Measurements from ENCODE around the gene UGT1A5. TPM values are rescaled to one million over a fixed set of nuclear protein-coding genes. Genes with fewer than 3 reads are reported as not detected.

The UGT1A5 gene
- total and polyA plus RNA-seq, 2 of the 8 experiments (the other 6 are each of a cell fraction or from before 2014, with no cell fraction given), result not detected

DNA sequence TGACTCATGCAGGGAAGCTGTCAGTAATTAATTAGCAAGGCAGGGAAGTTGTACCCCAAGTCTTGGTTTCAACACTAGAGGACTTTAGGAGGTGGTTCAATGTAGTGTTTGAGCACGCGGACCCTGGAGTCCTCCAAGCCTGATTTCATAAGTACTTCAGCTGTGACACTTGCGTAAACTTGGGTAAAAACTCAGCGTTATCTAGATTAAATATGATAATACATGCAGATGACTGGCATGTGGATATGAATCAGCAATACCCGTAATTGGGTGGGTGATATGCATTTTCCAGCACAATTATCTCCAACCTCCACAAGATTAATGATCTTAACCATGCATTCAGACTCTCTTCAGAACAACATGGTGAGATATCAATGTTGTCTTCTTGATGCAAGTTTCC lies 25.8 kb upstream of the UGT1A5 start:
- FAIRE-seq (no peak), DNase-seq (ENCODE audit: low read depth in 1 of 2, low spot score in 2 of 2) (no peak)
- H3K23me2 ChIP-seq (ENCODE audit: low read depth, low read length), result peaks cover 2% of the 10 kb centered on the region; the same call in 1 of the 2 replicates
- H3K4me2 ChIP-seq (ENCODE audit: insufficient read depth in 1 of 2, low read depth in 2 of 2, low read length in 2 of 2), result no peak overlapping the region
- no peak overlapping the region for H3K14ac ChIP-seq (ENCODE audit: insufficient read length)
- no peak overlapping the region for H2BK120ac ChIP-seq (replicated peaks; ENCODE audit: low read depth, low read length)
- H4K20me1 ChIP-seq (replicated peaks in 1 of 2; ENCODE audit: control insufficient read depth in 1 of 2, insufficient read depth in 2 of 2, low read length in 2 of 2), result no peaks in the 10 kb centered on the region
- no peak overlapping the region for H3K23ac ChIP-seq (ENCODE audit: insufficient read length)
- H3K4me1 ChIP-seq (replicated peaks in 1 of 4; ENCODE audit: control insufficient read depth in 3 of 4, insufficient read depth in 4 of 4, low read length in 3 of 4), result peaks cover 0 to 7% (median 2%) of the 10 kb centered on the region in 4 experiments; a peak in 1 of 7 replicates
- no peak overlapping the region for H2BK15ac ChIP-seq (ENCODE audit: low read length)
- no peaks in the 10 kb centered on the region for H3K79me1 ChIP-seq (ENCODE audit: low read depth, low read length)
- H3K9me3 ChIP-seq (ENCODE audit: insufficient read depth in 2 of 2, low read depth in 1 of 2, low read length in 1 of 2), result no peaks in the 10 kb centered on the region
- no peak overlapping the region for H2BK20ac ChIP-seq (ENCODE audit: low read length)
- H3K9ac ChIP-seq (replicated peaks in 1 of 4; ENCODE audit: extremely low read depth in 1 of 4, low read depth in 3 of 4, low read length in 3 of 4), result no peak overlapping the region
- H3K27ac ChIP-seq (ENCODE audit: low read depth, low read length), result no peak overlapping the region
- CTCF ChIA-PET (ENCODE audit: partially characterized antibody), result no interaction called here
- no peaks in the 10 kb centered on the region for H3K36me3 ChIP-seq (ENCODE audit: control insufficient read depth in 2 of 4, insufficient read depth in 4 of 4, low read length in 3 of 4)
- no peak overlapping the region for H4K5ac ChIP-seq (ENCODE audit: insufficient read length, low read depth, low read length)
- H2AFZ ChIP-seq (ENCODE audit: low read length), result no peak overlapping the region
- no peak overlapping the region for H2BK12ac ChIP-seq (ENCODE audit: low read depth, low read length)
- no peak overlapping the region for H4K8ac ChIP-seq (ENCODE audit: extremely low read depth, insufficient read depth, low read length)
- 84% methylated on average over 5 of the region's 5 CpGs; no CpG with 5 or more reads in 1 of the 2 experiments for WGBS, 2 experiments (ENCODE audit: extremely low coverage in 1 of 2, insufficient coverage in 1 of 2, insufficient read length in 1 of 2, insufficient replicate concordance in 2 of 2, low coverage in 1 of 2, low lambda C conversion rate in 2 of 2, missing lambda C conversion rate in 1 of 2)
- H3K4me3 ChIP-seq (ENCODE audit: extremely low read depth in 1 of 4, insufficient read depth in 2 of 4, low read depth in 3 of 4, low read length in 4 of 4), result no peak overlapping the region
- no peak overlapping the region for H4K91ac ChIP-seq (replicated peaks; ENCODE audit: insufficient read length, low read length)
- no peak overlapping the region for H2AK5ac ChIP-seq (ENCODE audit: low read depth, low read length)
- H2BK5ac ChIP-seq (ENCODE audit: low read depth, low read length), result no peak overlapping the region
- POLR2A ChIA-PET (ENCODE audit: partially characterized antibody), result no interaction called here
- no peak overlapping the region for H3K18ac ChIP-seq (ENCODE audit: extremely low read depth, low read length)
- no peak overlapping the region for H3K56ac ChIP-seq (replicated peaks; ENCODE audit: insufficient read length, low read depth, low read length)
- no peaks in the 10 kb centered on the region for H3K79me2 ChIP-seq (ENCODE audit: control insufficient read depth in 1 of 2, insufficient read depth in 2 of 2, low read length in 2 of 2)
- no peaks in the 10 kb centered on the region for H3K27me3 ChIP-seq (replicated peaks in 1 of 4; ENCODE audit: control insufficient read depth in 3 of 4, extremely low read depth in 1 of 4, insufficient read depth in 3 of 4, low read length in 3 of 4)
- no peak overlapping the region for H3K4ac ChIP-seq (replicated peaks; ENCODE audit: insufficient read length, low read depth, low read length)
- no peak for TF ChIP-seq RXRA (IDR thresholded peaks at IDR 0.05; ENCODE audit: insufficient read depth, low read depth, low read length)
- no peak for TF ChIP-seq TCF12 (IDR thresholded peaks at IDR 0.05; ENCODE audit: low read depth, low read length)

Data from H1 (cell line).